22Rv1 (cell line): ENCODE data around the gene PCSK6.

Experiments used
- ZFX ChIP-seq: fragments of 450-650 bp; IDR thresholded peaks from 2 replicates; pipeline ENCODE4 v1.6.1; 2017; ENCODE audit warnings: antibody characterized with exemption, borderline replicate concordance
- TF ChIP-seq, protein P1 (sequence below): fragments of 450-650 bp; IDR thresholded peaks from 2 replicates; pipeline ENCODE4 v1.5.1; 2017; ENCODE audit warnings: mild to moderate bottlenecking

DNA sequence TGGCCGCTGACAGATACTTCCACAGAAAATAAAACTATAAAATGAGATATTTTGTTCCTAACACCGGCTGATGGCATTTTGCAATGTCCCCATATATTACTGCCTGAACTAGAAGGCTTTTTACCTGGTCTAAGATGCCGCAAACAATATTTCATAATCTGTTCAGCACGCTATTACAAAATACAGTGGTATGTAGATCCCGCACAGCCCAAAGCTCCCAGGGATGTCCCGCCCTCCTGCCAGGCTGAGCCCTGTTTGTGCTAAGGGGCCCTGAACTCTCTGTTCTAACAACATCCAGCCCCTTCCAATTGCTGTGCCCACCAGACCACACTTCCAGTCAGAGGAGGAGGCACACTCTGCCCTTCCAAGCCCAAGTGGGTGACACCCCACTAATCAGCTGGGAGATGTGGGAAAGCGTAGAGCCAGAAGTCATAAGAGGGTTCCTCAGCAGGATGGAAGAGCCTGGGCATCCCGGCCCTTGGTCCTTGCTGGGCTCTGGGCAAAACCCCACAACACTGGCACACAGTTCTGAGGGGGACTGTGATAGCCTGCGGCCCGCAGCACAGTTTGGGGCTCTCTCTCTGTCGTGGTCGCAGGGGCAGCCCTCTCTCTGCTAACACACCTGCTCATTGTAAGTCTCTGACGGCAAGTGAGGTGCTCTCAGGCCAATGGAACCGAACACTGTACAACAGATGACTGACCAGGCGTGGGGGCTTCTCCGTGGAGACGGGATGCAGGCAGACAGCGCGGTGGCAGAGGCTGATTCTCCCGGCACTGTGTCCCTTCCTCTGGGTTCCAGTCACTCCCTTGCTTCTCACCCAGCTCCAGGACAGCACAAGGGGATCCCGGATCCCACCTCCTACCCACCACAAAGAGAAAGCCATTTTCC lies 55.2 kb downstream of the PCSK6 start:
- TF ChIP-seq, protein P1, sequence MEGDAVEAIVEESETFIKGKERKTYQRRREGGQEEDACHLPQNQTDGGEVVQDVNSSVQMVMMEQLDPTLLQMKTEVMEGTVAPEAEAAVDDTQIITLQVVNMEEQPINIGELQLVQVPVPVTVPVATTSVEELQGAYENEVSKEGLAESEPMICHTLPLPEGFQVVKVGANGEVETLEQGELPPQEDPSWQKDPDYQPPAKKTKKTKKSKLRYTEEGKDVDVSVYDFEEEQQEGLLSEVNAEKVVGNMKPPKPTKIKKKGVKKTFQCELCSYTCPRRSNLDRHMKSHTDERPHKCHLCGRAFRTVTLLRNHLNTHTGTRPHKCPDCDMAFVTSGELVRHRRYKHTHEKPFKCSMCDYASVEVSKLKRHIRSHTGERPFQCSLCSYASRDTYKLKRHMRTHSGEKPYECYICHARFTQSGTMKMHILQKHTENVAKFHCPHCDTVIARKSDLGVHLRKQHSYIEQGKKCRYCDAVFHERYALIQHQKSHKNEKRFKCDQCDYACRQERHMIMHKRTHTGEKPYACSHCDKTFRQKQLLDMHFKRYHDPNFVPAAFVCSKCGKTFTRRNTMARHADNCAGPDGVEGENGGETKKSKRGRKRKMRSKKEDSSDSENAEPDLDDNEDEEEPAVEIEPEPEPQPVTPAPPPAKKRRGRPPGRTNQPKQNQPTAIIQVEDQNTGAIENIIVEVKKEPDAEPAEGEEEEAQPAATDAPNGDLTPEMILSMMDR = no peak
- TF ChIP-seq ZFX = no peak
